ENCODE data around the gene MBNL3. TPM values are rescaled to one million over a fixed set of nuclear protein-coding genes. Genes with fewer than 3 reads are reported as not detected.

MBNL3 gene
- total RNA-seq: 3.1 TPM

GRCh38 chrX:132488819-132489577, at the start of gene MBNL3:
Gene MBNL3 (minus strand): TSS chrX:132489038. CDS start chrX:132439611, 49,427 bp downstream.

